GM23248 (cell line): ENCODE measurements around the gene ENPEP. TPM values are rescaled to one million over a fixed set of nuclear protein-coding genes. Genes with fewer than 3 reads are reported as not detected.
"Not testable (repeated sequence)": the region's sequence is repeated elsewhere in the genome, so short reads cannot be mapped to it uniquely, and the experiment has no call there.

Source experiments
- DNase-seq: peaks from one replicate; pipeline ENCODE4 v3.0.0-alpha.2; 2015
- H2AFZ ChIP-seq: fragments of 200-600 bp; sonication (generic); 2 replicates; pipeline ENCODE4 v1.6.1; 2016; ENCODE audit warnings: antibody characterized with exemption
- H3F3A ChIP-seq: fragments of 200-600 bp; sonication (generic); 2 replicates; pipeline ENCODE4 v1.6.1; 2016; ENCODE audit warnings: mild to moderate bottlenecking, antibody characterized with exemption, mixed run types; ENCODE audit not compliant: insufficient read depth
- H3K27ac ChIP-seq: fragments of 200-600 bp; sonication (generic); 2 replicates; pipeline ENCODE4 v1.5.1; 2016; ENCODE audit warnings: mild to moderate bottlenecking
- H3K27me3 ChIP-seq: fragments of 200-600 bp; sonication (generic); replicated peaks from 2 replicates; pipeline ENCODE4 v1.6.1; 2016; ENCODE audit warnings: mild to moderate bottlenecking; ENCODE audit not compliant: insufficient read depth
- H3K36me3 ChIP-seq: fragments of 200-600 bp; sonication (generic); 2 replicates; pipeline ENCODE4 v1.6.1; 2016; ENCODE audit warnings: low read depth, mild to moderate bottlenecking
- H3K4me1 ChIP-seq: fragments of 200-600 bp; sonication (generic); 2 replicates; pipeline ENCODE4 v1.6.1; 2016; ENCODE audit warnings: mild to moderate bottlenecking; ENCODE audit not compliant: insufficient read depth
- H3K4me2 ChIP-seq: fragments of 200-600 bp; sonication (generic); one replicate; pipeline ENCODE4 v1.6.1; 2016; ENCODE audit warnings: mild to moderate bottlenecking; ENCODE audit not compliant: unreplicated experiment
- H3K4me3 ChIP-seq: fragments of 200-600 bp; sonication (generic); 2 replicates; pipeline ENCODE4 v1.5.1; 2016; ENCODE audit warnings: mild to moderate bottlenecking
- H3K79me2 ChIP-seq: fragments of 200-600 bp; sonication (generic); 2 replicates; pipeline ENCODE4 v1.6.1; 2016; ENCODE audit warnings: mild to moderate bottlenecking; ENCODE audit not compliant: insufficient read depth
- H3K9ac ChIP-seq: fragments of 200-600 bp; sonication (generic); 2 replicates; pipeline ENCODE4 v1.6.1; 2016; ENCODE audit warnings: mild to moderate bottlenecking
- H3K9me2 ChIP-seq: fragments of 200-600 bp; sonication (generic); 2 replicates; pipeline ENCODE4 v1.6.1; 2016; ENCODE audit warnings: mixed run types, mild to moderate bottlenecking, moderate library complexity; ENCODE audit not compliant: insufficient read depth
- H3K9me3 ChIP-seq: fragments of 200-600 bp; sonication (generic); one replicate; pipeline ENCODE4 v1.6.1; 2017; ENCODE audit warnings: low read depth
- H4K20me1 ChIP-seq: fragments of 200-600 bp; sonication (generic); 2 replicates; pipeline ENCODE4 v1.6.0; 2016; ENCODE audit not compliant: insufficient read depth
- EZH2 ChIP-seq: fragments of 200-600 bp; sonication (generic); IDR thresholded peaks from 2 replicates; pipeline ENCODE4 v1.6.1; 2018; ENCODE audit warnings: antibody characterized with exemption, mild to moderate bottlenecking; ENCODE audit not compliant: insufficient read depth, poor library complexity, severe bottlenecking
- EZH2phosphoT487 ChIP-seq: fragments of 200-600 bp; sonication (generic); IDR thresholded peaks from 2 replicates; pipeline ENCODE4 v1.6.1; 2018; ENCODE audit warnings: antibody characterized with exemption, moderate library complexity, mild to moderate bottlenecking, low read depth; ENCODE audit not compliant: insufficient read depth
- WGBS, 2 experiments: methylation state at CpG; one replicate each; pipeline ENCODE4 v1.1.6; 2015 to 2017; ENCODE audit warnings: low lambda C conversion rate in 2 of 2, low coverage in 1 of 2; ENCODE audit errors: missing lambda C conversion rate in 2 of 2; 5-methylcytosine and 5-hydroxymethylcytosine counted together
- in situ Hi-C: fragments of 300-500 bp; cut with MboI; formaldehyde crosslinking; loops from 2 replicates; pipeline ENCODE4 v1.15.0; 2020
- polyA plus RNA-seq: library from polyadenylated mRNA; unstranded; fragments of >200 nt; fragmentation: Nextera tagmentation; extraction: Ambion mirVana; gene quantifications from 2 replicates; pipeline ENCODE4 v1.2.1, GENCODE V29; 2016
- total RNA-seq: library from RNA; depleted of rRNA; stranded (reverse); fragments of >200 nt; shearing (Covaris generic); gene quantifications from 2 replicates; pipeline ENCODE4 v1.2.3, GENCODE V29; 2014

Gene ENPEP
- total and polyA plus RNA-seq, 2 experiments from 2014 or later: 0.11 TPM

GRCh38 chr4:110485452-110485851 is 9.5 kb downstream of the ENPEP start:
- Histone ChIP-seq H3K9ac (peak overlapping the region; percentile 17), H3K27me3 (no peaks in the 10 kb centered on the region), H4K20me1 (no peaks in the 10 kb centered on the region), H3K4me1 (peaks cover 40% of the 10 kb centered on the region), H3K27ac (peak overlapping the region; percentile 57), H3F3A (peaks cover 32% of the 10 kb centered on the region), H3K9me2 (no peaks in the 10 kb centered on the region), H3K4me3 (no peak overlapping the region), H3K9me3 (no peaks in the 10 kb centered on the region), H3K79me2 (no peaks in the 10 kb centered on the region), H3K36me3 (no peaks in the 10 kb centered on the region), H3K4me2 (peak overlapping the region; percentile 52), H2AFZ (0 out of 2 replicates have a peak overlapping the region, but pooled peaks have one; percentile 17)
- TF ChIP-seq EZH2phosphoT487 (no peak), EZH2 (no peak)
- DNase-seq: no peak
- 6 to 7% methylated on average over 1 of the region's 1 CpG for WGBS, 2 experiments
- in situ Hi-C loops: no loop called here

GRCh38 chr4:110486256-110486655 is 10.3 kb downstream of the ENPEP start:
- H3K27me3 ChIP-seq: no peaks in the 10 kb centered on the region
- no peak overlapping the region for H3K4me3 ChIP-seq
- no peaks in the 10 kb centered on the region for H3K79me2 ChIP-seq
- H3K9ac ChIP-seq: no peak overlapping the region
- H3K27ac ChIP-seq: no peak overlapping the region
- H3K4me1 ChIP-seq: peaks cover 35% of the 10 kb centered on the region
- 39 to 45% methylated on average over 4 of the region's 4 CpGs for WGBS, 2 experiments
- no peaks in the 10 kb centered on the region for H3K9me3 ChIP-seq
- peaks cover 32% of the 10 kb centered on the region for H3F3A ChIP-seq
- no peaks in the 10 kb centered on the region for H4K20me1 ChIP-seq
- no peaks in the 10 kb centered on the region for H3K9me2 ChIP-seq
- TF ChIP-seq EZH2phosphoT487 (no peak), EZH2 (no peak)
- no peak for DNase-seq
- H3K4me2 ChIP-seq: no peak overlapping the region
- in situ Hi-C loops: no loop called here
- no peak overlapping the region for H2AFZ ChIP-seq
- H3K36me3 ChIP-seq: no peaks in the 10 kb centered on the region

GRCh38 chr4:110486850-110487249 is 10.9 kb downstream of the ENPEP start:
- peaks cover 35% of the 10 kb centered on the region for H3K4me1 ChIP-seq
- H3K4me3 ChIP-seq, H3K9me2 ChIP-seq, H3K4me2 ChIP-seq, H2AFZ ChIP-seq, H3K27ac ChIP-seq, H3K36me3 ChIP-seq, H3K9ac ChIP-seq, H3K79me2 ChIP-seq, H3K27me3 ChIP-seq, in situ Hi-C loops, DNase-seq, H4K20me1 ChIP-seq, H3K9me3 ChIP-seq: not testable (repeated sequence)
- 95 to 97% methylated on average over 4 of the region's 4 CpGs for WGBS, 2 experiments
- peaks cover 32% of the 10 kb centered on the region for H3F3A ChIP-seq

GRCh38 chr4:110487873-110488272 is 11.9 kb downstream of the ENPEP start:
- no peaks in the 10 kb centered on the region for H3K9me2 ChIP-seq
- H3K9me3 ChIP-seq: no peaks in the 10 kb centered on the region
- no peak overlapping the region for H3K9ac ChIP-seq
- DNase-seq: peak; percentile 33
- H3K79me2 ChIP-seq: no peaks in the 10 kb centered on the region
- in situ Hi-C loops: no loop called here
- H4K20me1 ChIP-seq: no peaks in the 10 kb centered on the region
- TF ChIP-seq EZH2: no peak
- TF ChIP-seq EZH2phosphoT487: no peak
- no peaks in the 10 kb centered on the region for H3K27me3 ChIP-seq
- H3K27ac ChIP-seq: no peak overlapping the region
- H3F3A ChIP-seq: peaks cover 31% of the 10 kb centered on the region
- H3K4me3 ChIP-seq: no peak overlapping the region
- H3K4me2 ChIP-seq: peak overlapping the region; percentile 56
- peak overlapping the region; percentile 65 for H2AFZ ChIP-seq
- no peaks in the 10 kb centered on the region for H3K36me3 ChIP-seq
- peaks cover 34% of the 10 kb centered on the region for H3K4me1 ChIP-seq

- Histone ChIP-seq H3K36me3 (no peaks in the 10 kb centered on the region), H3K9me2 (no peaks in the 10 kb centered on the region), H3K4me1 (peaks cover 17% of the 10 kb centered on the region), H3K4me3 (no peak overlapping the region), H4K20me1 (no peaks in the 10 kb centered on the region), H3F3A (peaks cover 12% of the 10 kb centered on the region), H3K9me3 (no peaks in the 10 kb centered on the region), H3K4me2 (no peak overlapping the region), H3K27me3 (no peaks in the 10 kb centered on the region), H3K9ac (no peak overlapping the region), H3K79me2 (no peaks in the 10 kb centered on the region), H2AFZ (no peak overlapping the region), H3K27ac (no peak overlapping the region)
- TF ChIP-seq EZH2: no peak
- no peak for TF ChIP-seq EZH2phosphoT487
- 48 to 52% methylated on average over 6 of the region's 6 CpGs for WGBS, 2 experiments
- in situ Hi-C loops: no loop called here
- DNase-seq: no peak
Measured at GRCh38 chr4:110489901-110490508, 14.1 kb downstream of the ENPEP start.
